Right lobe of liver (tissue), 4 donors: ENCODE data around the gene ARMC3.

Source experiments
- POLR2A ChIP-seq: fragments of 450-650 bp; IDR thresholded peaks from one replicate; pipeline ENCODE4 v1.6.1; 2017; ENCODE audit warnings: antibody characterized with exemption, mild to moderate bottlenecking
- TF ChIP-seq, protein P1 (sequence below), 4 donors: fragments of 200-600 bp in 3 of 4; fragments of 450-650 bp in 1 of 4; IDR thresholded peaks; one replicate each; pipeline versions ENCODE4 v1.5.1 to v1.8.0; 2016 to 2022; ENCODE audit warnings: antibody characterized with exemption in 4 of 4, mild to moderate bottlenecking in 2 of 4
- donor health status: DM: no; HTN: no; CAD: no.
- donor health status: DM: no; HTN: no; CAD: no.
- donor health status: DM: no; HTN: yes; CAD: no.

DNA sequence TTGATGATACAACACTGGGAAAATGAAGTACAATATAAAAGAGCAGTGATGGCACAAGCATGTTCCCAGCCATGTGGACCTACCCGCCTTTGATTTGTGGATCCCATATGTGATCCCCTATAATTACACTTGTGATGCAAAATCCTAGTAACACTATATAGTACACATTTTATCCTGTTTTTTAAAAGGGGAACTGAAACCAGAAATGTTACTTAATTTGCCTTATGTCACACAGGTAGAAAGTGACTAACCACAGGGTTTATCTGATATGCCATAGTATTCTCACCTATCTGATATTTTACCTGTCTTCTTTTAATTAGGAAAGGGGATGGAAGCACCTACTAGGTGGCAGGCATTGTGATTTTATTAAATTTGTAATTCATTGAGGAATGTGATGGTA, 35.0 kb downstream of the ARMC3 start:
- TF ChIP-seq, protein P1, sequence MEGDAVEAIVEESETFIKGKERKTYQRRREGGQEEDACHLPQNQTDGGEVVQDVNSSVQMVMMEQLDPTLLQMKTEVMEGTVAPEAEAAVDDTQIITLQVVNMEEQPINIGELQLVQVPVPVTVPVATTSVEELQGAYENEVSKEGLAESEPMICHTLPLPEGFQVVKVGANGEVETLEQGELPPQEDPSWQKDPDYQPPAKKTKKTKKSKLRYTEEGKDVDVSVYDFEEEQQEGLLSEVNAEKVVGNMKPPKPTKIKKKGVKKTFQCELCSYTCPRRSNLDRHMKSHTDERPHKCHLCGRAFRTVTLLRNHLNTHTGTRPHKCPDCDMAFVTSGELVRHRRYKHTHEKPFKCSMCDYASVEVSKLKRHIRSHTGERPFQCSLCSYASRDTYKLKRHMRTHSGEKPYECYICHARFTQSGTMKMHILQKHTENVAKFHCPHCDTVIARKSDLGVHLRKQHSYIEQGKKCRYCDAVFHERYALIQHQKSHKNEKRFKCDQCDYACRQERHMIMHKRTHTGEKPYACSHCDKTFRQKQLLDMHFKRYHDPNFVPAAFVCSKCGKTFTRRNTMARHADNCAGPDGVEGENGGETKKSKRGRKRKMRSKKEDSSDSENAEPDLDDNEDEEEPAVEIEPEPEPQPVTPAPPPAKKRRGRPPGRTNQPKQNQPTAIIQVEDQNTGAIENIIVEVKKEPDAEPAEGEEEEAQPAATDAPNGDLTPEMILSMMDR (IDR thresholded peaks at IDR 0.05): no peak
- TF ChIP-seq POLR2A: no peak
